ENCODE data around the gene VSNL1. TPM values are rescaled to one million over a fixed set of nuclear protein-coding genes. Genes with fewer than 3 reads are reported as not detected.

Gene VSNL1
- total and polyA plus RNA-seq, 4 experiments from 2014 or later = not detected

- DNase-seq = no peak
- H3K27me3 ChIP-seq (ENCODE audit: insufficient read depth, low read length) = no peaks in the 10 kb centered on the region
- Mint-ChIP-seq H3K27me3 (no peaks in the 10 kb centered on the region), H3K9me3 (peaks cover 0 to 2% (median 0%) of the 10 kb centered on the region in 8 donors), H3K27ac (no peak overlapping the region), H3K4me1 (no peaks in the 10 kb centered on the region), H3K36me3 (no peaks in the 10 kb centered on the region), H3K4me3 (no peak overlapping the region)
- no peaks in the 10 kb centered on the region for H3K4me1 ChIP-seq (ENCODE audit: insufficient read depth, low read length)
- H3K27ac ChIP-seq (ENCODE audit: low read depth, low read length) = no peak overlapping the region
- ChIA-PET POLR2A (ENCODE audit: partially characterized antibody) (no interaction called here), CTCF (ENCODE audit: partially characterized antibody) (no interaction called here)
- H3K36me3 ChIP-seq (ENCODE audit: insufficient read depth, low read length) = no peaks in the 10 kb centered on the region
- intact Hi-C loops (cut with micrococcal nuclease) = no loop called here
- H3K4me3 ChIP-seq (ENCODE audit: low read length in 2 of 2) = no peak overlapping the region
- H3K9me3 ChIP-seq (ENCODE audit: control insufficient read depth in 1 of 2, low read length in 2 of 2) = no peaks in the 10 kb centered on the region
Measured at GRCh38 chr2:17574406-17575073, 34.0 kb downstream of the VSNL1 start.

GRCh38 chr2:17576802-17577201 lies 36.3 kb downstream of the VSNL1 start:
- Histone ChIP-seq H3K9me3 (ENCODE audit: control insufficient read depth in 1 of 2, low read length in 2 of 2) (no peaks in the 10 kb centered on the region), H3K4me1 (ENCODE audit: insufficient read depth, low read length) (no peaks in the 10 kb centered on the region), H3K4me3 (ENCODE audit: low read length in 2 of 2) (no peak overlapping the region), H3K36me3 (ENCODE audit: insufficient read depth, low read length) (no peaks in the 10 kb centered on the region), H3K27me3 (ENCODE audit: insufficient read depth, low read length) (no peaks in the 10 kb centered on the region), H3K27ac (ENCODE audit: low read depth, low read length) (no peak overlapping the region)
- H3K27ac Mint-ChIP-seq = no peak overlapping the region
- ChIA-PET CTCF (ENCODE audit: partially characterized antibody) (no interaction called here), POLR2A (ENCODE audit: partially characterized antibody) (no interaction called here)
- H3K4me3 Mint-ChIP-seq = no peak overlapping the region
- H3K4me1 Mint-ChIP-seq = no peaks in the 10 kb centered on the region
- H3K9me3 Mint-ChIP-seq = peaks cover 0 to 2% (median 0%) of the 10 kb centered on the region in 8 donors
- intact Hi-C loops (cut with micrococcal nuclease) = no loop called here
- H3K36me3 Mint-ChIP-seq = no peaks in the 10 kb centered on the region
- DNase-seq = no peak
- no peaks in the 10 kb centered on the region for H3K27me3 Mint-ChIP-seq

GRCh38 chr2:17578466-17578928 lies 38.0 kb downstream of the VSNL1 start:
- no peak for DNase-seq
- peaks cover 0 to 1% of the 10 kb centered on the region in 2 donors for H3K27me3 Mint-ChIP-seq
- peaks cover 0 to 8% (median 0%) of the 10 kb centered on the region in 8 donors for H3K9me3 Mint-ChIP-seq
- no peak overlapping the region for H3K4me3 Mint-ChIP-seq
- ChIA-PET CTCF (ENCODE audit: partially characterized antibody) (no interaction called here), POLR2A (ENCODE audit: partially characterized antibody) (no interaction called here)
- no peaks in the 10 kb centered on the region for H3K9me3 ChIP-seq (ENCODE audit: control insufficient read depth in 1 of 2, low read length in 2 of 2)
- intact Hi-C loops (cut with micrococcal nuclease) = no loop called here
- H3K36me3 Mint-ChIP-seq = no peaks in the 10 kb centered on the region
- no peak overlapping the region for H3K27ac ChIP-seq (ENCODE audit: low read depth, low read length)
- H3K4me1 ChIP-seq (ENCODE audit: insufficient read depth, low read length) = no peaks in the 10 kb centered on the region
- no peak overlapping the region for H3K4me3 ChIP-seq (ENCODE audit: low read length in 2 of 2)
- no peaks in the 10 kb centered on the region for H3K27me3 ChIP-seq (ENCODE audit: insufficient read depth, low read length)
- H3K27ac Mint-ChIP-seq = no peak overlapping the region
- H3K36me3 ChIP-seq (ENCODE audit: insufficient read depth, low read length) = no peaks in the 10 kb centered on the region
- no peaks in the 10 kb centered on the region for H3K4me1 Mint-ChIP-seq

- CTCF ChIA-PET (ENCODE audit: partially characterized antibody) = no interaction called here
Measured at GRCh38 chr2:17579605-17580318, 39.3 kb downstream of the VSNL1 start.

GRCh38 chr2:17580319-17580715 lies 39.8 kb downstream of the VSNL1 start:
- Mint-ChIP-seq H3K27ac (peak overlapping the region in 1 of 7 donors; percentile 18), H3K36me3 (no peaks in the 10 kb centered on the region), H3K4me3 (peak overlapping the region in 1 of 8 donors; percentile 43), H3K27me3 (peaks cover 0 to 1% of the 10 kb centered on the region in 2 donors), H3K9me3 (peaks cover 0 to 8% (median 0%) of the 10 kb centered on the region in 8 donors), H3K4me1 (no peaks in the 10 kb centered on the region)
- Histone ChIP-seq H3K4me1 (ENCODE audit: insufficient read depth, low read length) (no peaks in the 10 kb centered on the region), H3K9me3 (ENCODE audit: control insufficient read depth in 1 of 2, low read length in 2 of 2) (no peaks in the 10 kb centered on the region), H3K27ac (ENCODE audit: low read depth, low read length) (no peak overlapping the region), H3K4me3 (ENCODE audit: low read length in 2 of 2) (no peak overlapping the region), H3K36me3 (ENCODE audit: insufficient read depth, low read length) (no peaks in the 10 kb centered on the region), H3K27me3 (ENCODE audit: insufficient read depth, low read length) (no peaks in the 10 kb centered on the region)
- intact Hi-C loops (cut with micrococcal nuclease) = no loop called here
- no peak for DNase-seq
- CTCF ChIA-PET (ENCODE audit: partially characterized antibody) = no interaction called here
- POLR2A ChIA-PET (ENCODE audit: partially characterized antibody) = no interaction called here

More at GRCh38 chr2:17579605-17580318, 39.3 kb downstream of the VSNL1 start:
- no peaks in the 10 kb centered on the region for H3K36me3 Mint-ChIP-seq
- Histone ChIP-seq H3K4me1 (ENCODE audit: insufficient read depth, low read length) (no peaks in the 10 kb centered on the region), H3K27me3 (ENCODE audit: insufficient read depth, low read length) (no peaks in the 10 kb centered on the region), H3K4me3 (ENCODE audit: low read length in 2 of 2) (no peak overlapping the region), H3K9me3 (ENCODE audit: control insufficient read depth in 1 of 2, low read length in 2 of 2) (no peaks in the 10 kb centered on the region), H3K36me3 (ENCODE audit: insufficient read depth, low read length) (no peaks in the 10 kb centered on the region), H3K27ac (ENCODE audit: low read depth, low read length) (no peak overlapping the region)
- no peak for DNase-seq
- H3K9me3 Mint-ChIP-seq = peaks cover 0 to 8% (median 0%) of the 10 kb centered on the region in 8 donors
- intact Hi-C loops (cut with micrococcal nuclease) = no loop called here
- POLR2A ChIA-PET (ENCODE audit: partially characterized antibody) = no interaction called here
- no peaks in the 10 kb centered on the region for H3K4me1 Mint-ChIP-seq
- peaks cover 0 to 1% of the 10 kb centered on the region in 2 donors for H3K27me3 Mint-ChIP-seq
- no peak overlapping the region for H3K27ac Mint-ChIP-seq
- H3K4me3 Mint-ChIP-seq = no peak overlapping the region

- no peak overlapping the region for H3K4me3 Mint-ChIP-seq
Measured at GRCh38 chr2:17581831-17582230, 41.3 kb downstream of the VSNL1 start.

GRCh38 chr2:17583166-17583565 lies 42.7 kb downstream of the VSNL1 start:
- Histone ChIP-seq H3K27me3 (ENCODE audit: insufficient read depth, low read length) (no peaks in the 10 kb centered on the region), H3K4me1 (ENCODE audit: insufficient read depth, low read length) (no peaks in the 10 kb centered on the region), H3K9me3 (ENCODE audit: control insufficient read depth in 1 of 2, low read length in 2 of 2) (no peaks in the 10 kb centered on the region), H3K36me3 (ENCODE audit: insufficient read depth, low read length) (no peaks in the 10 kb centered on the region), H3K27ac (ENCODE audit: low read depth, low read length) (no peak overlapping the region), H3K4me3 (ENCODE audit: low read length in 2 of 2) (no peak overlapping the region)
- H3K4me1 Mint-ChIP-seq = no peaks in the 10 kb centered on the region
- intact Hi-C loops (cut with micrococcal nuclease) = no loop called here
- no peak overlapping the region for H3K4me3 Mint-ChIP-seq
- H3K27ac Mint-ChIP-seq = no peak overlapping the region
- DNase-seq = no peak
- ChIA-PET CTCF (ENCODE audit: partially characterized antibody) (no interaction called here), POLR2A (ENCODE audit: partially characterized antibody) (no interaction called here)
- H3K27me3 Mint-ChIP-seq = peaks cover 0 to 1% of the 10 kb centered on the region in 2 donors
- H3K36me3 Mint-ChIP-seq = no peaks in the 10 kb centered on the region
- peaks cover 0 to 8% (median 0%) of the 10 kb centered on the region in 8 donors for H3K9me3 Mint-ChIP-seq

More at GRCh38 chr2:17581831-17582230, 41.3 kb downstream of the VSNL1 start:
- Mint-ChIP-seq H3K27me3 (peaks cover 0 to 1% of the 10 kb centered on the region in 2 donors), H3K9me3 (peaks cover 0 to 8% (median 0%) of the 10 kb centered on the region in 8 donors), H3K27ac (no peak overlapping the region), H3K4me1 (no peaks in the 10 kb centered on the region), H3K36me3 (no peaks in the 10 kb centered on the region)
- Histone ChIP-seq H3K27me3 (ENCODE audit: insufficient read depth, low read length) (no peaks in the 10 kb centered on the region), H3K4me3 (ENCODE audit: low read length in 2 of 2) (no peak overlapping the region), H3K9me3 (ENCODE audit: control insufficient read depth in 1 of 2, low read length in 2 of 2) (no peaks in the 10 kb centered on the region), H3K36me3 (ENCODE audit: insufficient read depth, low read length) (no peaks in the 10 kb centered on the region), H3K27ac (ENCODE audit: low read depth, low read length) (no peak overlapping the region), H3K4me1 (ENCODE audit: insufficient read depth, low read length) (no peaks in the 10 kb centered on the region)
- ChIA-PET POLR2A (ENCODE audit: partially characterized antibody) (no interaction called here), CTCF (ENCODE audit: partially characterized antibody) (no interaction called here)
- intact Hi-C loops (cut with micrococcal nuclease) = no loop called here
- DNase-seq = no peak
